ENCODE measurements around the gene ALOX5. TPM values are rescaled to one million over a fixed set of nuclear protein-coding genes. Genes with fewer than 3 reads are reported as not detected.

Gene ALOX5
- total and polyA plus RNA-seq, 10 of the 15 experiments (the other 5 are each of a cell fraction or from before 2014, with no cell fraction given), result 0.43 to 102 (median 34.2) TPM

- TF ChIP-seq WRNIP1 (IDR thresholded peaks at IDR 0.05; ENCODE audit: borderline replicate concordance, low read depth, low read length), result no peak
- no peak for TF ChIP-seq BCL11A (IDR thresholded peaks at IDR 0.05; ENCODE audit: low read depth, low read length)
- TF ChIP-seq HCFC1 (IDR thresholded peaks at IDR 0.05; ENCODE audit: low read length), result no peak
- TF ChIP-seq FOS (IDR thresholded peaks at IDR 0.05; ENCODE audit: borderline replicate concordance, extremely low read depth, insufficient read length), result no peak
- no peak for TF ChIP-seq POLR2AphosphoS5 (IDR thresholded peaks at IDR 0.05; ENCODE audit: low read length)
- TF ChIP-seq CHD1 (IDR thresholded peaks at IDR 0.05; ENCODE audit: low read depth, low read length), result no peak
- no peak for TF ChIP-seq SMAD5 (IDR thresholded peaks at IDR 0.05; ENCODE audit: low read depth)
- TF ChIP-seq HDAC6 (IDR thresholded peaks at IDR 0.05; ENCODE audit: unreplicated experiment), result no peak
- no peak for TF ChIP-seq SRF (IDR thresholded peaks at IDR 0.05; ENCODE audit: low read depth in 2 of 2, low read length in 2 of 2)
- TF ChIP-seq ZBTB40 (IDR thresholded peaks at IDR 0.05; ENCODE audit: borderline replicate concordance), result no peak
- no peak for TF ChIP-seq TARDBP (IDR thresholded peaks at IDR 0.05; ENCODE audit: borderline replicate concordance)
- TF ChIP-seq PKNOX1 (IDR thresholded peaks at IDR 0.05), result no peak
- no peak for TF ChIP-seq ZNF622 (IDR thresholded peaks at IDR 0.05)
Measured at GRCh38 chr10:45446858-45447257, 72.8 kb downstream of the ALOX5 start (continued).
